ENCODE measurements around the gene HS6ST1. TPM values are rescaled to one million over a fixed set of nuclear protein-coding genes. Genes with fewer than 3 reads are reported as not detected.

HS6ST1 gene, protein sequence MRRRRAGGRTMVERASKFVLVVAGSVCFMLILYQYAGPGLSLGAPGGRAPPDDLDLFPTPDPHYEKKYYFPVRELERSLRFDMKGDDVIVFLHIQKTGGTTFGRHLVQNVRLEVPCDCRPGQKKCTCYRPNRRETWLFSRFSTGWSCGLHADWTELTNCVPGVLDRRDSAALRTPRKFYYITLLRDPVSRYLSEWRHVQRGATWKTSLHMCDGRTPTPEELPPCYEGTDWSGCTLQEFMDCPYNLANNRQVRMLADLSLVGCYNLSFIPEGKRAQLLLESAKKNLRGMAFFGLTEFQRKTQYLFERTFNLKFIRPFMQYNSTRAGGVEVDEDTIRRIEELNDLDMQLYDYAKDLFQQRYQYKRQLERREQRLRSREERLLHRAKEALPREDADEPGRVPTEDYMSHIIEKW
- total RNA-seq = 1 to 10 TPM; 9.1 to 9.6 TPM

DNA sequence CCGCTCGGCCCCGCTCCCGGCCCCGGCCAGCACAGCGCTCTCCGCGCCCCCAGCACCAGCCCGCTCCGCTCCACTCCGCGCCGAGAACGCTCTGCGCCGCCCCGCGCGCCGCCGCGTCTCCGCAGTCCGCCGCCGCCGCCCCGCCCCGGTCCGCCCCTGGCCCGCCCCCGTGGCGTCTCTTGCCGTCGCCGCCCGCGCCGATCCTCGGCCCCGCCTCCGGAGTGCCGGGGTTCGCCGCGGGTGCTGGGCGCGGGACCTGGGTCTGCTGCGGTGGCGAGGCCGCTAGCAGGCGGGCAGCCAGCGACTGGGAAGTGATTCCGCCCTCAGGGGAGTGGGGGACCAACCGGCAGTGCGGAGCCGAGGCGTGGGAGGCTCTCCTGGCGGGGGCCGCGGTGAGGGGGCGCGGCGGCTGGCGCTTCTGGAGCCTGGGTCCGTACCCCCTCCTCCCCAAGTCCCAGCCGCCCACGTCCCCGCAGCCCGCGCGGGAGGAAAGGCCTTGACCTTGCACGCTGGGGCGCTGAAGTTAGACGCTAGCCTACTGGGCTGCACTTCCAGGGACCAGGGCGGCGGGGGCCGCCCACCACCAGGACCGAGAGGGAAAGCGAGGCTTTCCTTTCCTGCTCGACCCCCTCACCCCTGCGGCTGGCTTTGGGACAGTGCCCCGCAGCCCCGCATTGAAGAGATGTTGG, at the start of gene HS6ST1:
HS6ST1 (minus strand) TSS at position 93 of the 689 bp plus-strand sequence. CDS start 305 bp downstream, outside the sequence.
- Mint-ChIP-seq H3K9me3 (no peaks in the 10 kb centered on the region), H3K27me3 (no peaks in the 10 kb centered on the region), H3K27ac (no peak within 1 kb of the TSS), H3K4me1 (ENCODE audit: low read depth) (peaks cover 30% of the 10 kb centered on the region), H3K36me3 (no peaks in the 10 kb centered on the region), H3K4me3 (peak within 1 kb of the TSS; percentile 79)
- intact Hi-C loops (cut with micrococcal nuclease) = loop anchor here (5.0 kb wide), 2 partner anchors 142 to 292 kb away; partner anchors contain the start of gene SAP130
- peak; percentile 89 for DNase-seq
- ChIA-PET POLR2A (no interaction called here), CTCF (no interaction called here)

DNA sequence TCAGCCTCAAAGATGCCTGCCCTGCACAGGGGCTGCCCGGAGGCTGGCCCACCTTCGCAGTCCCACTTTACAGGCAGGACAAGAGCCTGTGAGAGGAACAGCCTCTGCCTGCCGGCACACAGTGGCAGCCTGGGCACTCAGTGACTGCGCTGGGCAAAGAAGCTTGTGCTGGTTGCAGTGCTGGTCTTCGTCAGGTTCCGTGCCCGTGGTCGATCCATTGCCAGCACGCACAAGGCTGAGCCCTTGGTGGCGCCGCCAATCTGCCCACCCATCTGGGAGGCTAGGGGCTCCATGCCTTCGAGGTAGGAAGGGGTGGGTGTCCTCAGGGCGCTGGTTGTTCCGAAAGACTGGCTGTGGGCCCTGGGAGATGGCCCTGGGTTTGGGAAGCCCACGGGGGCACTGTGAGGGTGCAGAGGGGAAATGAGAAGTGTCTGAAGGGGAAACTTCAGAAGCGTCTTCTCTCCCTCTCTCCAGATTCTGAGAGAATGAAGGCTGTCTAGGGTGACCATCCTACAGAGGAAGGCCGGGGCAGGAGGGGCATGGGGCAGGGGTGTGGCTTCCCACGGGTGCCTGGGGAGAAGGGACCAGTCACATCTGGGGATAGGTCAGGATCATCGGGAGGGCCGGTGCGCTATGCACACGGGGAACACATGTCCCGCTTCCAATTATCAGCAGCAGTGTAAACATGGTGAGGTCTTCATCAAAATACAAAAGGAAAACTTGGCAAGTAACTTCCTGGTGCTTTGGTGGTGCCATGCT, 49.1 kb upstream of the HS6ST1 start:
- POLR2A ChIA-PET = no interaction called here
- H3K4me1 Mint-ChIP-seq (ENCODE audit: low read depth) = peaks cover 2% of the 10 kb centered on the region
- no peaks in the 10 kb centered on the region for H3K36me3 Mint-ChIP-seq
- no peaks in the 10 kb centered on the region for H3K27me3 Mint-ChIP-seq
- intact Hi-C loops (cut with micrococcal nuclease) = no loop called here
- CTCF ChIA-PET = no interaction called here
- no peaks in the 10 kb centered on the region for H3K9me3 Mint-ChIP-seq
- H3K27ac Mint-ChIP-seq = no peak overlapping the region
- no peak overlapping the region for H3K4me3 Mint-ChIP-seq
- DNase-seq = no peak

DNA sequence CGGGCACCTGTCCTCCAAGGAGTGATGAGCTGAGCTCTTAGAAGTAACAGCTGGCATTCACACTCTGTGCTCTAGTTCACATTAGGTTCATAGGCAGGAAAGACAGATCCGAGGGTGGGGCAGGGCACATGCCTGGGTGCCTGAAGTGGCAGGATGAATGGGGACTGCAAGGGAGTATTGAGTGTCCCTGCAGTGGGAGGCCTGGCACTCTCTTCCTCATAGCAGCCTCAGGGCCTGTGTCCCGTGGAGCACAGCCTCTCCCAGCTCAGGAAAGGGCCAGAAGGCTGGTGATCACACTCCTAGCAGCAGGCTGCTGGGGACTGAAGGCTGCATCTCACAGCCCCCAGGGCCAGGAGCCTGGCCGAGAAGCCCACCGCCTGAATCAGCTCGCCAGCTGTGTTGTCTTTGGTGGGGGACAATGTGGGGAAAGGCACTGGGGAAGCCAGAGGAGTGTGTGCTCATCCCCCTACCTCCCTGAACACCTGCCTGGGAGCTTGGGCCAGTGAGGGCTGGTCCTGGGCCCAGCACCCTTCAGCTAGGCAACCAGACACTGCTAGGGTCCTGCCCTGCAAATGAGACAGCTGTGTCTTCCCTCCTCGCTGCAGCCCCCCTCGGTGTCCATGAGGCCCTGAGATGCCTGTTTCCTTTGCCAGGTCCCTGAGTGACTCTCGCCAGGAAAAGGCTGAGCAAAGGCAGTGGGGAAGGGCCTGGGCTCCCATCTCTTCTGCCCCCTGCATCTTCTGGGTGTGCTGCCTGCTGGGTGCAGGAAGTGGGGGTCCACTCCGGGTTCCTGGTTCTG, 48.2 kb upstream of the HS6ST1 start:
- intact Hi-C loops (cut with micrococcal nuclease) = no loop called here
- no peak overlapping the region for H3K27ac Mint-ChIP-seq
- H3K36me3 Mint-ChIP-seq = no peaks in the 10 kb centered on the region
- ChIA-PET CTCF (no interaction called here), POLR2A (no interaction called here)
- no peak for DNase-seq
- H3K27me3 Mint-ChIP-seq = no peaks in the 10 kb centered on the region
- no peak overlapping the region for H3K4me3 Mint-ChIP-seq
- no peaks in the 10 kb centered on the region for H3K4me1 Mint-ChIP-seq (ENCODE audit: low read depth)
- no peaks in the 10 kb centered on the region for H3K9me3 Mint-ChIP-seq

DNA sequence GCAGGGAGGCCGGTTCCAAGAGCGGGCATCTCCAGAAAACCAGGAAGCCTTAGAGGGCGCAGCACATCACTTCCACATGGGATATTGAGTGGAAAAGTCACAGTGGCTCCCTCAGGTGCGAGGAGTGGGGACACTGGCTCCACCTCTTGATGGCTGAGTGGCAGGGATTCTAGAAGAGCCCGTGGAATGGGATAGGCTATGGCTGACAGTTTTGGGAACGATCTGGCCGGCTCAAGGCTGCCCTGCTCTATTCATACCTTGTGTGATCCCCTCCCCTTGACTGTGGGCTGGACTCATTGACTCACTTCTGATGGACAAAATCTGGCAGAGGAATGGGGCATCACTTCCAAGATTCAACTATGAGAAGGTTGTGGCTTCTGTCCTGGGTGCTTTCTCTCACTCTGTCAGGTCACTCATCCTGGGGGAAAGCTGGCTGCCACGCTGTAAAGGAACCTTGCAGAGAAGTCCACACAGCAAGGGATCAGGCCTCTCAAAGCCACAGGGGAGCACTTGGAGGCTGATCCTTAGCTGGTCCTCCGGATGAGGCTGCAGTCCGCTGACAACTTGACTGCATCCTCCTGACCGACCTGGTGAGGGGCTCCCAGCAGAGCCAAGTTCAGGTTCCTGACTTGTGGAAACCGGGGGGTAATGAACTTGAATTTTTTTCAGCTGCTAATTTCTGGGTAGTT, 46.7 kb upstream of the HS6ST1 start:
- intact Hi-C loops (cut with micrococcal nuclease) = no loop called here
- DNase-seq = no peak
- ChIA-PET CTCF (no interaction called here), POLR2A (no interaction called here)
- Mint-ChIP-seq H3K9me3 (no peaks in the 10 kb centered on the region), H3K4me1 (ENCODE audit: low read depth) (no peaks in the 10 kb centered on the region), H3K27ac (no peak overlapping the region), H3K27me3 (no peaks in the 10 kb centered on the region), H3K36me3 (no peaks in the 10 kb centered on the region), H3K4me3 (no peak overlapping the region)

DNA sequence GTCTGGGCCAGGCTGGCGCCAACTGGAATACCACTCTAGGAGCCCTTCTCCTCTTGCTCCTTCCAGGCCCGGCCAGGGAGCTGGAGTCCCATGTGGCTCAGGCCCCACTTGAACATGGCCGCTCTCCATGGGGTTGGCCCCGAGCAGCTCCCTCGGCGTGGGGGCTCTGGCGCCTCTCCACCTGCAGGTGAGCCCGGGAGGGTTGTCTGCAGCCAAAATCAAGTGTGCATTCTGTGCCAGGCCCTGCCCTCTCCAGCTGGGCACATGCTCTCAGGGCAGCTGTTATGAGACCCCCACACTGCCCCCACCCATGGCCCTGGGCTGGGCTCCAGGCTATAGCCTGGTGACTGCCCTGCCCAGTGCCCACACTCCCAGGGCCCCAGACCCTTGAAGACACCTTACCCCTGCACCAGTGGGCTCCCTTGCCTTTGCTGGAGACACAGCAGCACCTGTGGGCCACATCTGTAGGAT, 45.8 kb upstream of the HS6ST1 start:
- Mint-ChIP-seq H3K27ac (no peak overlapping the region), H3K4me1 (ENCODE audit: low read depth) (no peaks in the 10 kb centered on the region), H3K9me3 (no peaks in the 10 kb centered on the region), H3K4me3 (no peak overlapping the region), H3K27me3 (no peaks in the 10 kb centered on the region), H3K36me3 (no peaks in the 10 kb centered on the region)
- POLR2A ChIA-PET = no interaction called here
- intact Hi-C loops (cut with micrococcal nuclease) = no loop called here
- no peak for DNase-seq
- CTCF ChIA-PET = no interaction called here

DNA sequence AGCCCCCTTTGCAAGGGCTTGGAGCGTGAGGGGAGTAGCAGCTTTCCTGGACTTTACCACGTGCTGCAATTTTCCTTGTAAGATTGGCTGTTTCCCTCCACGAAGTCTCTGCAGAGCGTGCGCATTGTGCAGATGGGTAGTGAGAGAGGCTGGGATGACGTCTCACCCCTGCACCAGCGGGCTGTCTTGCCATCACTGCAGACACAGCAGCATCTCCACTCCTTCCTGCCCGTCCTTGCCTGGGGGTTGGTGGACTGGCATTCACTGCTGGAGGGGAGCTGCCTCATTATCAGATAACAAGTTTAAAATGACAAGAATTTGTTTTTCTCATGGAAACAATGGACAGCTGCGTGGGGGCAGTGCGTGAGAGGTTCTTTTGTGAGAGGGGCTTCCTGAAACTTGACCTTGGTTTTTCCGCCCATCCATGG, 45.3 kb upstream of the HS6ST1 start:
- ChIA-PET CTCF (no interaction called here), POLR2A (no interaction called here)
- no peaks in the 10 kb centered on the region for H3K27me3 Mint-ChIP-seq
- no peak overlapping the region for H3K4me3 Mint-ChIP-seq
- DNase-seq = no peak
- no peaks in the 10 kb centered on the region for H3K36me3 Mint-ChIP-seq
- no peaks in the 10 kb centered on the region for H3K4me1 Mint-ChIP-seq (ENCODE audit: low read depth)
- intact Hi-C loops (cut with micrococcal nuclease) = no loop called here
- no peaks in the 10 kb centered on the region for H3K9me3 Mint-ChIP-seq
- H3K27ac Mint-ChIP-seq = no peak overlapping the region

DNA sequence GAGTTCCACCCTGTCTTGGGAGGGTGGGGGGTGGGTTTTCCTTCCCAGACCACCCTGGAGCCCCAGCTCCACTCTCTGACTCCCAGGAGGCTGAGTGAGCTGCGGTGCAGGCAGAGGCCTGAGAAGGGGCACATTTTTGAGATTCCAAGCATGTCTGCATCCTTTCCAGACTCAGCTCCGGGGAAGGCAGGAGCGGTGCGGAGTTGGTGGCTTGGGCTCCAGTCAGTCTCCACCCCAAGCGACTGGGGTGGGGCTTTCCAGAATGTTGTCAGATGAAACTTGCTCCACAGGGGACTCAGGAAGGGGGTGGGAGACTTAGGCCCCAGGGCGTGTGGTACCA, 44.2 kb upstream of the HS6ST1 start:
- Mint-ChIP-seq H3K36me3 (no peaks in the 10 kb centered on the region), H3K9me3 (no peaks in the 10 kb centered on the region), H3K4me1 (ENCODE audit: low read depth) (no peaks in the 10 kb centered on the region), H3K4me3 (no peak overlapping the region), H3K27ac (no peak overlapping the region), H3K27me3 (no peaks in the 10 kb centered on the region)
- DNase-seq = no peak
- CTCF ChIA-PET = no interaction called here
- POLR2A ChIA-PET = no interaction called here
- intact Hi-C loops (cut with micrococcal nuclease) = no loop called here

DNA sequence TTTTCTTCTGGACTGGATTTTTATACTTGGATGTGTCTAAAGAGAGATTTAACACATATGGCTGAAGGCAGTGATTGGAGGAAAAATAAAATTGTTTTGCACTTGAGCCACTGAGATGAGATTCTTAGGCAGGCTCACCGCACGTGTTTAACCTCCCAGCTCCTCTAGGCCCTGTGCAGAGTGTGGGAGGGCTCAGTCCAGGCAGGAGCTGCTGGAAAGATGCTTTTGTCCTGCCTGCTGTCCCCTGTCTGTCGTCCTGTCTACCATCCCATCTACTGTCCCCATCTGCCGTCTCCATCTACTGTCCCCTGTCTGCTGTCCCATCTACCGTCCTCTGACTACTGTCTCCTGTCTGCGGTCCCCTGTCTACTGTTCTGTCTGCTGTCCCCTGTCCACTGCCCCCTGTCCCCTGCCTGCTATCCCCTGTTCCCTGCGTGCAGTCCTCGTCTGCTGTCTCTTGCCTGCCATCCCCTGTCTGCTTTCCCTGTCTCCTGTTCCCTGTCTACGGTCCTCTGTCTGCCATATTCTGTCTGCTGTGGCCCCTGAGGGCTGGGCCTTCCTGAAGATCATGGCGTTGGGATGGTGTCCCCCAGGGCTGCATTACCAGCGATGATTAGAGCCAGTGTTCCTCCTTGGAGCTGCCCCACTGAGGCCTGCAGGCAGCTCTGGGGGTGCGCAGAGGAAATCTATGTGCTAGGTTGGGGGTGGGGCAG, 43.7 kb upstream of the HS6ST1 start:
- no peaks in the 10 kb centered on the region for H3K4me1 Mint-ChIP-seq (ENCODE audit: low read depth)
- H3K27me3 Mint-ChIP-seq = no peaks in the 10 kb centered on the region
- H3K27ac Mint-ChIP-seq = no peak overlapping the region
- ChIA-PET CTCF (no interaction called here), POLR2A (no interaction called here)
- H3K9me3 Mint-ChIP-seq = no peaks in the 10 kb centered on the region
- no peak for DNase-seq
- intact Hi-C loops (cut with micrococcal nuclease) = no loop called here
- no peaks in the 10 kb centered on the region for H3K36me3 Mint-ChIP-seq
- no peak overlapping the region for H3K4me3 Mint-ChIP-seq

DNA sequence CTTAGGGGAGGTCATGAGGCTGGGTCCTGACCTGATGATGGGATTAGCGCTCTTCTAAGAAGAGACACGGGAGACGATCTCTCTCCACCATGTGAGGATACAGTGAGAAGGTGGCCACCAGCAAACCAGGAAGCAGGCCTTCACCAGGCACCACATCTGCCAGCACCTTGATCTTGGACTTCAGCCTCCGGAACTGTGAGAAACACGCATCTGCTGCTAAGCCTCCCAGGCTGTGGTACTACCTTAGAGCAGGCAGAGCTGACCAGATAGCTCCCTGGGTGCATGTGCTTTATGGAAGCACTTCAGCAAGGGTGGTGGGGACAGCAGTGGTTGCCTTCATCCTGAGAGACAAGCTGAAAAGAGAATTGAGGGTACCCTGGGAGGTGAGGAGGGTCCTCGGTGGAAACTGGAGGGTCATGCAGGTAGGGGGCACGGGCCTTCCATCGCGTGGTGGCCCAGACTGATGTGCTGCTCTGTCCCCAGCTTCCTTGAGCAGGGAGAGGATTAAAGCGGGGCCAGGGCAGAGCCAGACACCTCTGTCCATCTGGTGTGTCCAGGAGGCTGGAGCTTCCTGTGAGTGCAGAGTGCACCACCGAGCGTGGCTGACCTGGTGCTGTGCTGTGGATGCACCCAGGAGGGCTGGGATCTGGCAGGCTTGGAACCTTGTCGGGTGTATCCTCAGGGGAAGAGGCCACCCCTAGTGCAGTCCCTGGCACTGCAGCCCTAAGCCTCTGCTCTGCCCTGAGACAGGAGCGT, 42.9 kb upstream of the HS6ST1 start:
- Mint-ChIP-seq H3K27ac (no peak overlapping the region), H3K4me1 (ENCODE audit: low read depth) (no peaks in the 10 kb centered on the region), H3K36me3 (no peaks in the 10 kb centered on the region), H3K4me3 (no peak overlapping the region), H3K9me3 (no peaks in the 10 kb centered on the region), H3K27me3 (no peaks in the 10 kb centered on the region)
- ChIA-PET CTCF (no interaction called here), POLR2A (no interaction called here)
- no peak for DNase-seq
- intact Hi-C loops (cut with micrococcal nuclease) = no loop called here

DNA sequence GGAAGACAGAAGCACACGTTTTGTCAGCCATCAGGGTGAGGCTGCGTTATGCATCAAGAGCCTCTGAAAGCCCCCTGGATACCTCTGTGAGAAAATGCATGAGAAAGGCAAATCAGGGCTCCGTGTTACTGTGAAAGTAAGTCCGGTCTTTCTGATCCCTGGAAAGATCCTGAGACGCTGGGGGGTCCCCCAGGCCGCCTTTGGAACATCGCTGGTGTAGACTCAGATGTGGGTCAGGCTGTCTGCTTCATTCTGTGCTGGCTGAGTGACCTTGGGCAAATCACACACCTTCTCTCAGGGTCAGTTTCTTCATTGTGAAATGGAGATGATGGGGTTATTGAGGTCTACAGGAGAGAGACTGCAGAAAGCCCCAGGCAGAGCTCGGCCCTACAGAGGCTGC, 42.0 kb upstream of the HS6ST1 start:
- no peaks in the 10 kb centered on the region for H3K9me3 Mint-ChIP-seq
- no peak for DNase-seq
- CTCF ChIA-PET = no interaction called here

DNA sequence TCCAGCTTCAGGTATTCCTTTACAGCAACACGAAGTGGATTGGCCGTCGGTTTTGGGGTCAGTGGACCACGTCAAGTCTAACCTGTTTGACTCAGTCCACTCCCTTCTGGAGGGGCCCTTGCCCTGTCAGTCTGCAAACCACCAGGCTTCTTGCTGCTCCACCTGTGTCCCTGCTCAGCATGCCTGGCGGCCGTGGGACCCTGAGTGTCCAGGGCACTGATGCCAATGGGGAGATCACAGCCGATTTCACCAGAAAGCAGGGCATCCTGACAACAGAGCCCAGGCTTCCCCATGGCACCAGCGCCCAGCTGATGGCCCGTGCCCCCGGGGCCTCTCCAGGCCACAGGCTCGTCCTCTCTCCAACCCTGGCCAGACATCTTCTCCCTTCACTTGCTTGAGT, 41.2 kb upstream of the HS6ST1 start:
- H3K27me3 Mint-ChIP-seq = no peaks in the 10 kb centered on the region
- POLR2A ChIA-PET = no interaction called here
- H3K27ac Mint-ChIP-seq = no peak overlapping the region
- H3K4me1 Mint-ChIP-seq (ENCODE audit: low read depth) = no peaks in the 10 kb centered on the region
- no peak for DNase-seq
- H3K36me3 Mint-ChIP-seq = no peaks in the 10 kb centered on the region
- no peak overlapping the region for H3K4me3 Mint-ChIP-seq
- no peaks in the 10 kb centered on the region for H3K9me3 Mint-ChIP-seq
- intact Hi-C loops (cut with micrococcal nuclease) = no loop called here
- CTCF ChIA-PET = no interaction called here

More for the DNA sequence above, 42.0 kb upstream of the HS6ST1 start:
- POLR2A ChIA-PET = no interaction called here
- H3K4me1 Mint-ChIP-seq (ENCODE audit: low read depth) = no peaks in the 10 kb centered on the region
- H3K27me3 Mint-ChIP-seq = no peaks in the 10 kb centered on the region
- intact Hi-C loops (cut with micrococcal nuclease) = no loop called here
- no peak overlapping the region for H3K27ac Mint-ChIP-seq
- H3K4me3 Mint-ChIP-seq = no peak overlapping the region
- H3K36me3 Mint-ChIP-seq = no peaks in the 10 kb centered on the region
